Fibroblast of lung (primary cell): ENCODE data around the gene PCBD1. TPM values are rescaled to one million over a fixed set of nuclear protein-coding genes. Genes with fewer than 3 reads are reported as not detected.
A peak's percentile ranks its signal among the peaks of the same experiment; 100 is the strongest.

Source experiments
- DNase-seq, 2 donors: peaks; one replicate each; pipeline versions ENCODE4 v3.0.0 to v3.0.0-alpha.2; 2010; ENCODE audit warnings: low read depth in 2 of 2
- H2AFZ ChIP-seq: 2 replicates; pipeline ENCODE4 v1.5.1; 2012; ENCODE audit warnings: low read length, control low read depth, inconsistent platforms
- H3K27ac ChIP-seq: 2 replicates; pipeline ENCODE4 v1.5.1; 2011; ENCODE audit warnings: low read length, control low read depth; ENCODE audit not compliant: insufficient read depth
- H3K27me3 ChIP-seq: 2 replicates; pipeline ENCODE4 v1.5.1; 2011; ENCODE audit warnings: mild to moderate bottlenecking, low read length; ENCODE audit not compliant: control insufficient read depth, insufficient read depth
- H3K36me3 ChIP-seq: 2 replicates; pipeline ENCODE4 v1.5.1; 2011; ENCODE audit warnings: low read length; ENCODE audit not compliant: control insufficient read depth, insufficient read depth
- H3K4me1 ChIP-seq: 2 replicates; pipeline ENCODE4 v1.5.1; 2011; ENCODE audit warnings: low read length; ENCODE audit not compliant: control insufficient read depth, insufficient read depth; ENCODE audit errors: extremely low read depth
- H3K4me2 ChIP-seq: 2 replicates; pipeline ENCODE4 v1.5.1; 2011; ENCODE audit warnings: low read length, control low read depth; ENCODE audit not compliant: insufficient read depth; ENCODE audit errors: extremely low read depth
- H3K4me3 ChIP-seq, 4 experiments: fragments of 200-600 bp in 1 of 4; sonication (generic) in 1 of 4; replicated peaks in 1 of 4; 2 replicates each; pipeline ENCODE4 v1.5.1; 2011 to 2016; ENCODE audit warnings: low read length in 4 of 4, low read depth in 3 of 4, mild to moderate bottlenecking in 3 of 4, control low read depth in 2 of 4, inconsistent platforms in 1 of 4, mixed read lengths in 1 of 4; ENCODE audit not compliant: insufficient read depth in 1 of 4; ENCODE audit errors: control extremely low read depth in 1 of 4
- H3K79me2 ChIP-seq: 2 replicates; pipeline ENCODE4 v1.5.1; 2012; ENCODE audit warnings: mild to moderate bottlenecking, low read length, inconsistent platforms; ENCODE audit not compliant: control insufficient read depth, insufficient read depth
- H3K9ac ChIP-seq: 2 replicates; pipeline ENCODE4 v1.5.1; 2011; ENCODE audit warnings: mild to moderate bottlenecking, low read length, control low read depth; ENCODE audit not compliant: insufficient read depth
- H3K9me3 ChIP-seq: 2 replicates; pipeline ENCODE4 v1.5.1; 2012; ENCODE audit warnings: low read depth, low read length; ENCODE audit not compliant: control insufficient read depth, insufficient read depth
- H4K20me1 ChIP-seq: 2 replicates; pipeline ENCODE4 v1.5.1; 2011; ENCODE audit warnings: low read length; ENCODE audit not compliant: control insufficient read depth, insufficient read depth; ENCODE audit errors: extremely low read depth
- EZH2 ChIP-seq: IDR thresholded peaks from 2 replicates; pipeline ENCODE4 v1.5.1; 2012; ENCODE audit warnings: low read length, control low read depth, mild to moderate bottlenecking; ENCODE audit errors: missing control alignments
- polyA plus RNA-seq, 2 donors: library from polyadenylated mRNA; depleted of rRNA in 1 of 2; stranded (reverse) in 1 of 2; unstranded in 1 of 2; fragments of >200 nt; gene quantifications; 2 replicates each; pipeline ENCODE4 v1.2.1, GENCODE V29; 2011 to 2012; ENCODE audit warnings: missing spikeins in 1 of 2
- total RNA-seq: library from RNA; depleted of rRNA; stranded (reverse); fragments of >200 nt; gene quantifications from 2 replicates; pipeline ENCODE4 v1.2.1, GENCODE V29; 2014
- TF ChIP-seq, protein P1 (sequence below), 2 donors: IDR thresholded peaks in 1 of 2; conservative IDR thresholded peaks in 1 of 2; 1 replicate in 1 of 2; 2 replicates in 1 of 2; pipeline ENCODE4 v1.5.1; 2011 to 2012; ENCODE audit warnings: low read length in 2 of 2, control low read depth in 1 of 2, inconsistent platforms in 1 of 2, low read depth in 1 of 2, mild to moderate bottlenecking in 1 of 2

The PCBD1 gene
- total and polyA plus RNA-seq, 2 donors (not counting 1 experiment from before 2014, with no cell fraction given): 31.2 to 46.6 TPM

DNA sequence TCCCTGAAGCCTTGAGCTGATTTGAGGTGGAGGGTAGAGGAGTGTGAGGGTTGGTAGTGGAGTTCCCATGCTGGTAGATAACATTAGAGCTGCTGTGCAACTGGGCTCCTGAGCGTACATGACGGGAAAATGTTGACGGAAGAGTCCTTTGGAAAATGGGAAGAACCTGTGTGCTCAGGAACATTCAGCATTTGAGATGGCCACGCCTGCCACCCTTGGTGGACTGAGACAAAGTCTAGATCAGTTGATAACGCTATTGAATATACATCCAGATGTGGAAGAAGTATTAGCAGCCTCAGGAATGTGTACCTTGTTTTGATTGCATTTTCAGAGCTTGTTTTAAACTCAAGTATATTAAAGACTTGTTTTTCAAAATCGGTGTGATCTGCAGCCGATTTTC is 16.1 kb downstream of the PCBD1 start:
- Histone ChIP-seq H3K36me3 (no peaks in the 10 kb centered on the region), H4K20me1 (no peaks in the 10 kb centered on the region), H3K27me3 (no peaks in the 10 kb centered on the region), H2AFZ (no peak overlapping the region), H3K4me1 (no peaks in the 10 kb centered on the region), H3K27ac (no peak overlapping the region), H3K4me2 (no peak overlapping the region), H3K9ac (no peak overlapping the region), H3K4me3 (no peak overlapping the region), H3K9me3 (no peaks in the 10 kb centered on the region), H3K79me2 (no peaks in the 10 kb centered on the region)
- no peak for DNase-seq
- TF ChIP-seq EZH2: no peak
- TF ChIP-seq, protein P1, sequence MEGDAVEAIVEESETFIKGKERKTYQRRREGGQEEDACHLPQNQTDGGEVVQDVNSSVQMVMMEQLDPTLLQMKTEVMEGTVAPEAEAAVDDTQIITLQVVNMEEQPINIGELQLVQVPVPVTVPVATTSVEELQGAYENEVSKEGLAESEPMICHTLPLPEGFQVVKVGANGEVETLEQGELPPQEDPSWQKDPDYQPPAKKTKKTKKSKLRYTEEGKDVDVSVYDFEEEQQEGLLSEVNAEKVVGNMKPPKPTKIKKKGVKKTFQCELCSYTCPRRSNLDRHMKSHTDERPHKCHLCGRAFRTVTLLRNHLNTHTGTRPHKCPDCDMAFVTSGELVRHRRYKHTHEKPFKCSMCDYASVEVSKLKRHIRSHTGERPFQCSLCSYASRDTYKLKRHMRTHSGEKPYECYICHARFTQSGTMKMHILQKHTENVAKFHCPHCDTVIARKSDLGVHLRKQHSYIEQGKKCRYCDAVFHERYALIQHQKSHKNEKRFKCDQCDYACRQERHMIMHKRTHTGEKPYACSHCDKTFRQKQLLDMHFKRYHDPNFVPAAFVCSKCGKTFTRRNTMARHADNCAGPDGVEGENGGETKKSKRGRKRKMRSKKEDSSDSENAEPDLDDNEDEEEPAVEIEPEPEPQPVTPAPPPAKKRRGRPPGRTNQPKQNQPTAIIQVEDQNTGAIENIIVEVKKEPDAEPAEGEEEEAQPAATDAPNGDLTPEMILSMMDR (conservative IDR thresholded peaks at IDR 0.05 in 1 of 2, IDR thresholded peaks at IDR 0.05 in 1 of 2; ENCODE audit: low read depth in 1 of 2, low read length in 2 of 2): no peak

DNA sequence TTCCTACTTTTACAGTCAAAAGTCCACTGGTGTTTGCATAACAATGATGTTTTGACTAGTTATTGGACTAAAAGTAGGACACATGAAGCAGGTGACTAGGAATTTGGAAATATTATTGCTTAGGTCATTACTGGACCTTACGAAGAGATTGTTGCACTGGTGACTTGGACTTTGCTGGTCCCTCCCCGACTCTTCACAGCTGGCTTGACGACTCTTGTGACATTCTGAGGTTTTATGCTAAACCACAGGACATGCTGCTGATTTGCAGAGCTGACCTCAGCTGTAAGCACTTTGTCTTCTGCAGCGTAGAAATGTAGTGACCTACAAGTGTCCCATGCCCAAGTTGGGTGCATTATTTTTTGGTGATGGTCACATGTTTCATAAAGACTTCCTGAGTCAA is 21.9 kb downstream of the PCBD1 start:
- peak; percentile 16 to 51 for DNase-seq

GRCh38 chr10:70864935-70865334 is 23.4 kb downstream of the PCBD1 start:
- no peak overlapping the region for H3K27ac ChIP-seq
- H3K79me2 ChIP-seq: no peaks in the 10 kb centered on the region
- no peaks in the 10 kb centered on the region for H3K27me3 ChIP-seq
- H2AFZ ChIP-seq: no peak overlapping the region
- H3K4me2 ChIP-seq: no peak overlapping the region
- no peak overlapping the region for H3K4me3 ChIP-seq
- no peak for TF ChIP-seq EZH2
- TF ChIP-seq, protein P1 (conservative IDR thresholded peaks at IDR 0.05 in 1 of 2, IDR thresholded peaks at IDR 0.05 in 1 of 2; ENCODE audit: low read depth in 1 of 2, low read length in 2 of 2): no peak
- H3K4me1 ChIP-seq: no peaks in the 10 kb centered on the region
- DNase-seq: no peak
- no peaks in the 10 kb centered on the region for H3K9me3 ChIP-seq
- H3K36me3 ChIP-seq: peaks cover 1% of the 10 kb centered on the region
- H3K9ac ChIP-seq: no peak overlapping the region
- no peaks in the 10 kb centered on the region for H4K20me1 ChIP-seq

More for the DNA sequence above, 21.9 kb downstream of the PCBD1 start:
- no peak overlapping the region for H2AFZ ChIP-seq
- H3K27ac ChIP-seq: no peak overlapping the region
- no peaks in the 10 kb centered on the region for H3K36me3 ChIP-seq
- no peak for TF ChIP-seq EZH2
- TF ChIP-seq, protein P1 (conservative IDR thresholded peaks at IDR 0.05 in 1 of 2, IDR thresholded peaks at IDR 0.05 in 1 of 2; ENCODE audit: low read depth in 1 of 2, low read length in 2 of 2): no peak
- no peak overlapping the region for H3K4me2 ChIP-seq
- H4K20me1 ChIP-seq: no peaks in the 10 kb centered on the region
- no peaks in the 10 kb centered on the region for H3K4me1 ChIP-seq
- H3K79me2 ChIP-seq: no peaks in the 10 kb centered on the region
- H3K9me3 ChIP-seq: no peaks in the 10 kb centered on the region
- H3K9ac ChIP-seq: no peak overlapping the region
- H3K27me3 ChIP-seq: no peaks in the 10 kb centered on the region
- H3K4me3 ChIP-seq: no peak overlapping the region
